Activated T-helper 17 cell treated with anti-CD3 and anti-CD28 coated beads, Interleukin-2, amount 50 U/mL, for 72 hours (primary cell): ENCODE results near the gene CBX1. TPM values are rescaled to one million over a fixed set of nuclear protein-coding genes. Genes with fewer than 3 reads are reported as not detected.
"Not testable (repeated sequence)": the region's sequence is repeated elsewhere in the genome, so short reads cannot be mapped to it uniquely, and the experiment has no call there.

Experiments
- ATAC-seq: fragments of 150-1000 bp; cut with Tn5 transposase; replicated peaks from 2 replicates; pipeline ENCODE4 v1.10.0; 2021; ENCODE audit warnings: mild to moderate bottlenecking, moderate library complexity
- H3K27ac Mint-ChIP-seq: one replicate; pipeline ENCODE4 v1.8.0; 2022; ENCODE audit warnings: mixed read lengths
- H3K27me3 Mint-ChIP-seq: one replicate; pipeline ENCODE4 v1.8.0; 2022; ENCODE audit warnings: mixed read lengths
- H3K36me3 Mint-ChIP-seq: one replicate; pipeline ENCODE4 v1.8.0; 2022; ENCODE audit warnings: low read depth, mild to moderate bottlenecking, mixed read lengths
- H3K4me1 Mint-ChIP-seq: one replicate; pipeline ENCODE4 v1.8.0; 2022; ENCODE audit warnings: mixed read lengths
- H3K4me3 Mint-ChIP-seq: one replicate; pipeline ENCODE4 v1.8.0; 2022; ENCODE audit warnings: mild to moderate bottlenecking, mixed read lengths
- H3K9me3 Mint-ChIP-seq: one replicate; pipeline ENCODE4 v1.8.0; 2022; ENCODE audit warnings: mixed read lengths
- total RNA-seq, 2 donors: library from RNA; stranded (reverse); gene quantifications; one replicate each; pipeline ENCODE4 v1.2.3, GENCODE V29; 2022

CBX1 gene
- total RNA-seq, 2 donors from 2014 or later = 30.0 to 48.4 TPM

- H3K4me1 Mint-ChIP-seq = no peaks in the 10 kb centered on the region
- H3K4me3 Mint-ChIP-seq = no peak overlapping the region
- ATAC-seq = no peak
- H3K27me3 Mint-ChIP-seq = no peaks in the 10 kb centered on the region
- peaks cover 94% of the 10 kb centered on the region for H3K36me3 Mint-ChIP-seq
- no peak overlapping the region for H3K27ac Mint-ChIP-seq
- H3K9me3 Mint-ChIP-seq = no peaks in the 10 kb centered on the region
Observed at GRCh38 chr17:48070195-48070594, 31.1 kb downstream of the CBX1 start.

DNA sequence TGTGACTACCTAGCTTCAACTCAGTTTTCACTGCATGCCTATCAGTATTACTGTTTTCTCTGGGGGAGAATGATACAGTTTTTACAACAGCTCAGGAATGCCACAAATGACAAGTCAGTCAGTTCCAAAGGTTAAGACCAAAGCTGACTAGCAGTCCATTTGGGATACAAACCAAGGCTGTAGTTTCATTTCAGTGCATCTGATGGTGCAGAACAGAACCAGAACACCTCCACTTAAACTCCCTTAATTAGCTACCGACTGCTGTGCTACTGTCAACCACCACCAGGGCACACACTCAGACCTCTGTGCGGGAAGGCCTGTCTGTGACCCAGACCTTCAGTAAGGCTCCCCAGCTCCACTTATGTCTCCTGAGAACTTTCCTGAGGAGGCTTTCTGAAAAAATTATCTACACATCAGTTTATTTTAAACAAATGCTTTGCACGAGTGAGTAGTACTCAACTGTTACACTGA lies 32.8 kb downstream of the CBX1 start:
- Mint-ChIP-seq H3K4me3 (no peak overlapping the region), H3K9me3 (no peaks in the 10 kb centered on the region), H3K27ac (no peak overlapping the region), H3K4me1 (no peaks in the 10 kb centered on the region), H3K27me3 (no peaks in the 10 kb centered on the region), H3K36me3 (peaks cover 94% of the 10 kb centered on the region)
- ATAC-seq = peak; percentile 38

- not testable (repeated sequence) for H3K9me3 Mint-ChIP-seq, H3K27me3 Mint-ChIP-seq, H3K4me3 Mint-ChIP-seq, H3K4me1 Mint-ChIP-seq, H3K27ac Mint-ChIP-seq, ATAC-seq
- peaks cover 92% of the 10 kb centered on the region for H3K36me3 Mint-ChIP-seq
Observed at GRCh38 chr17:48067808-48068207, 33.5 kb downstream of the CBX1 start.

DNA sequence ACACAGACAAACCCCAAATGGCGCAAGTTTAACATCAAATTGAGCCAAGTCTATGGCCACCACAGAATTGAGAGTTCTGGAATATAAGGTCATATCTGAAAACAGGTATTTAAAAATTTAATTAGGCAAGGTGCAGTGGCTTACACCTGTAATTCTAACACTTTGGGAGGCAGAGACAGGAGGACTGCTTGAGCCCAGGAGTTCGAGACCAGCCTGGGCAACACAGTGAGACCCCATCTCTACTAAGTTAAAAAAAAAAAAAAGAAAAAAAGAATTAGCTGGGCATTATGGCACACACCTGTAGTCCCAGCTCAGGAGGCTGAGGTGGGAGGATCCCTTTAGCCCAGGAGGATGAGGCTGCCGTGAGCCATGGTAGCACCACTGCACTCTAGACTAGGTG lies 34.0 kb downstream of the CBX1 start:
- H3K4me3 Mint-ChIP-seq = no peak overlapping the region
- no peak for ATAC-seq
- H3K27ac Mint-ChIP-seq = no peak overlapping the region
- no peaks in the 10 kb centered on the region for H3K27me3 Mint-ChIP-seq
- peaks cover 92% of the 10 kb centered on the region for H3K36me3 Mint-ChIP-seq
- no peaks in the 10 kb centered on the region for H3K9me3 Mint-ChIP-seq
- no peaks in the 10 kb centered on the region for H3K4me1 Mint-ChIP-seq

- no peaks in the 10 kb centered on the region for H3K4me1 Mint-ChIP-seq
- peak overlapping the region; percentile 15 for H3K27ac Mint-ChIP-seq
- H3K27me3 Mint-ChIP-seq = no peaks in the 10 kb centered on the region
- ATAC-seq = no peak
- H3K36me3 Mint-ChIP-seq = peaks cover 94% of the 10 kb centered on the region
- H3K9me3 Mint-ChIP-seq = no peaks in the 10 kb centered on the region
- no peak overlapping the region for H3K4me3 Mint-ChIP-seq
Observed at GRCh38 chr17:48066656-48067055, 34.6 kb downstream of the CBX1 start.

GRCh38 chr17:48066192-48066591 lies 35.1 kb downstream of the CBX1 start:
- peaks cover 4% of the 10 kb centered on the region for H3K4me1 Mint-ChIP-seq
- no peaks in the 10 kb centered on the region for H3K27me3 Mint-ChIP-seq
- peak overlapping the region; percentile 15 for H3K27ac Mint-ChIP-seq
- ATAC-seq = no peak
- peaks cover 94% of the 10 kb centered on the region for H3K36me3 Mint-ChIP-seq
- no peaks in the 10 kb centered on the region for H3K9me3 Mint-ChIP-seq
- H3K4me3 Mint-ChIP-seq = no peak overlapping the region

DNA sequence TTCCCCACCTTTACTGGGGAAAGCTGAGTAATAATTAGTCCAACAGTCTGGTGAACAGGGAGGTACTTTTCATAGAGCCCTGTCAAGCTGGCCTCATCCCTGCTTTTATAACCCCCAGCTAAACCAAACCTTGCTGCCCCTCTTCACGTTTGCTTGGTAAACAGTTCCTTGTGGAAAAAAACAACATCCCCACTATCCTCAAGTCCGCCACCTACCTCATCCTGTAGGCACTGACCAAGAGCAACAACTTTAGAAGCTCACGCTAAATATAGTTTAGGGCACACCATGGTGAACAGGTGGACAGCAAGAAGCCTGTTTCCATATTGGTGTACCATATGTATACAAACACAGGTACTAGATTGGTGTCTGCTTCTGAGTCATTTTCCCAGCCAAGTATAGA lies 36.6 kb downstream of the CBX1 start:
- peaks cover 7% of the 10 kb centered on the region for H3K4me1 Mint-ChIP-seq
- H3K4me3 Mint-ChIP-seq = no peak overlapping the region
- peak overlapping the region; percentile 10 for H3K27ac Mint-ChIP-seq
- no peaks in the 10 kb centered on the region for H3K9me3 Mint-ChIP-seq
- H3K27me3 Mint-ChIP-seq = no peaks in the 10 kb centered on the region
- peaks cover 95% of the 10 kb centered on the region for H3K36me3 Mint-ChIP-seq
- no peak for ATAC-seq

DNA sequence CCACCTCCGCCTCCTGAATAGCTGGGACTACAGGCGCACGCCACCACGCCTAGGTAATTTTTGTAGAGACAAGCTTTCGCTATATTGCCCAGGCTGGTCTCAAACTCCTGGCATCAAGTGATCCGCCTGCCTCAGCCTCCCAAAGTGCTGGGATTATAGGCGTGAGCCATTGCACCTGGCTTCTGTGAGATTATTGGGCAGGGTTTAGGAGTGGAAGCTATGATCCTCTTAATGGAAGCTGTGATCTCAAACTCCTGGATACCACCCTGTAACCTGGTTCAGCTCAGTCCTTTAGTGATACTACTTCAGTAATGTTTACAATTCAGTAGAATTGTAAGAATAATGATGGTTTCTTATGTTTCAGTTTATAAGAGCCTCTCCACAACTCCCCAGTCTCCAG lies 39.0 kb downstream of the CBX1 start:
- H3K27ac Mint-ChIP-seq = no peak overlapping the region
- H3K4me3 Mint-ChIP-seq = no peak overlapping the region
- no peaks in the 10 kb centered on the region for H3K27me3 Mint-ChIP-seq

DNA sequence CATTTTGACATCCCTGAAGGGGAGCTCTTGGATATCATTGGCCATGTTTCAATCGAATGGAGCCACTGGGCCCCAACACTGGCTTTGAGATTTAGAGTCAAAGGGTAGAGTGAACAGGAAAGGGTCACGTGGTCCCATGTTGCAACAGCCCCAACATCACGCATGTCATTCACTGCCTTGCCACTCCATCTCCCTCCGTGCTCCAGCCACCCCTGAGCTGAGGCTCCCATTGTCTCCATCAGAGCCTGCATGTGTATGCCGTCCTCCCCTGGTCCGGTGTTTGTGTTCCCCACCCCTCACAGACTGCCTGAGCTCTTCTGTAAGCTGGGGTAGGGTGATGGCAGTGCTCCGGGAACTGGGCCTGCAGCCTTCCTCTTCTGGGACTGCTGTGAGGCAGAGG lies 41.0 kb downstream of the CBX1 start:
- Mint-ChIP-seq H3K36me3 (peaks cover 98% of the 10 kb centered on the region), H3K4me1 (peaks cover 27% of the 10 kb centered on the region)
- ATAC-seq = no peak

More for the DNA sequence above, 39.0 kb downstream of the CBX1 start:
- no peak for ATAC-seq
- peaks cover 15% of the 10 kb centered on the region for H3K4me1 Mint-ChIP-seq
- no peaks in the 10 kb centered on the region for H3K9me3 Mint-ChIP-seq
- H3K36me3 Mint-ChIP-seq = peaks cover 98% of the 10 kb centered on the region

DNA sequence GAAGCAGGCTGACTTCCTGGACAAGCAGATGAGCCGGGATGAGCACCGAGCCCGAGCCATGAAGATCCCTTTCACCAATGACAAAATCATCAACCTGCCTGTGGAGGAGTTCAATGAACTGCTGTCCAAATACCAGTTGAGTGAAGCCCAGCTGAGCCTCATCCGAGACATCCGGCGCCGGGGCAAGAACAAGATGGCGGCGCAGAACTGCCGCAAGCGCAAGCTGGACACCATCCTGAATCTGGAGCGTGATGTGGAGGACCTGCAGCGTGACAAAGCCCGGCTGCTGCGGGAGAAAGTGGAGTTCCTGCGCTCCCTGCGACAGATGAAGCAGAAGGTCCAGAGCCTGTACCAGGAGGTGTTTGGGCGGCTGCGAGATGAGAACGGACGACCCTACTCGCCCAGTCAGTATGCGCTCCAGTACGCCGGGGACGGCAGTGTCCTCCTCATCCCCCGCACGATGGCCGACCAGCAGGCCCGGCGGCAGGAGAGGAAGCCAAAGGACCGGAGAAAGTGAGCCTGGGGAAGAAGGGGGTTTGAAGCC lies 42.1 kb downstream of the CBX1 start:
- H3K9me3 Mint-ChIP-seq = no peaks in the 10 kb centered on the region
- no peak overlapping the region for H3K4me3 Mint-ChIP-seq
- peaks cover 32% of the 10 kb centered on the region for H3K4me1 Mint-ChIP-seq
- H3K36me3 Mint-ChIP-seq = peaks cover 92% of the 10 kb centered on the region
- peak overlapping the region; percentile 69 for H3K27ac Mint-ChIP-seq
- no peaks in the 10 kb centered on the region for H3K27me3 Mint-ChIP-seq
- no peak for ATAC-seq

More for the DNA sequence above, 41.0 kb downstream of the CBX1 start:
- no peaks in the 10 kb centered on the region for H3K27me3 Mint-ChIP-seq
- H3K4me3 Mint-ChIP-seq = no peak overlapping the region
- no peaks in the 10 kb centered on the region for H3K9me3 Mint-ChIP-seq
- peak overlapping the region; percentile 43 for H3K27ac Mint-ChIP-seq

GRCh38 chr17:48058393-48059124 lies 42.7 kb downstream of the CBX1 start:
- H3K9me3 Mint-ChIP-seq = no peaks in the 10 kb centered on the region

DNA sequence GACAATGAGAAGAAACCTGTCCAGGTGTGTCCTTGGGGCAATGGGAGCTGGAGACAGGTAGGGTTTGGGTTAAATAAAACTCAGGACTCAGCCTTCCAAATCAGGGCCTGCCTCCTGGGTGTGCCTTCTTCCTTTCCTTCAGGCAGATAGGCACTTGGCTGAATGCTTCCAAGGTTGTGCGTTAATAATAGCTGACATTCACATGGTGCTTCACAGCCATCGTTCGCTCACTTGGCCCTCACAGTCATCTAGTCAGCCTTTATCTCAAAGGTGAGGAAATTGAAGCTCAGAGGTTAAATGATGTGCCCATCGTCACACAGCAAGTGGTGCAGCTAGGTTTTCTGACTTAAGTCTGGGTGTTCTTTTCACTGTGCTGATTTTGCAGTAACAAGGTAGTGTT lies 43.7 kb downstream of the CBX1 start:
- Mint-ChIP-seq H3K27me3 (no peaks in the 10 kb centered on the region), H3K27ac (no peak overlapping the region), H3K4me1 (peaks cover 37% of the 10 kb centered on the region), H3K36me3 (peaks cover 94% of the 10 kb centered on the region), H3K4me3 (no peak overlapping the region), H3K9me3 (no peaks in the 10 kb centered on the region)
- no peak for ATAC-seq

More at GRCh38 chr17:48058393-48059124, 42.7 kb downstream of the CBX1 start:
- H3K36me3 Mint-ChIP-seq = peaks cover 92% of the 10 kb centered on the region
- H3K4me3 Mint-ChIP-seq = no peak overlapping the region
- no peaks in the 10 kb centered on the region for H3K27me3 Mint-ChIP-seq
- H3K27ac Mint-ChIP-seq = peak overlapping the region; percentile 69
- no peak for ATAC-seq
- H3K4me1 Mint-ChIP-seq = peaks cover 32% of the 10 kb centered on the region

DNA sequence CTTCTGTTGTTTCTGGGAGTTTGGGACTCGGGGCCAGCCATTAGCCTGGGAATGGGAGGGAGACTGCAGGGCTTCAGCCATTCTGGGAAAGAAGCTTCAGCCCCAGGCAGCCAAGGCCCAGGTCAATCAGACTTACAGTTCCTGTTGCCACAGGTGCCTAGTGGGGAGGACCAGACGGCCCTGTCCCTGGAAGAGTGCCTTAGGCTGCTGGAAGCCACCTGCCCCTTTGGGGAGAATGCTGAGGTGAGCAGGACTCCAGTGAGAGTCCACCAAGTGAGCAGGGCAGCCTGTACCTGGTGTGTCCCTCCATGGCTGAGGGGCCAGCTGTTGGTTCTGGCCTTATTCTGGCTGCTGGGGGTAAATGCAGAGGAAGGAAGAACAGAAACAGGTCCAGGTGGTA lies 44.4 kb downstream of the CBX1 start:
- H3K4me1 Mint-ChIP-seq = peaks cover 42% of the 10 kb centered on the region
- peaks cover 94% of the 10 kb centered on the region for H3K36me3 Mint-ChIP-seq

GRCh38 chr17:48056246-48056745 lies 45.0 kb downstream of the CBX1 start:
- ATAC-seq = no peak
- H3K9me3 Mint-ChIP-seq = no peaks in the 10 kb centered on the region
- H3K4me1 Mint-ChIP-seq = peaks cover 45% of the 10 kb centered on the region
- H3K36me3 Mint-ChIP-seq = peaks cover 94% of the 10 kb centered on the region
- peak overlapping the region; percentile 84 for H3K4me3 Mint-ChIP-seq
- peak overlapping the region; percentile 97 for H3K27ac Mint-ChIP-seq
- no peaks in the 10 kb centered on the region for H3K27me3 Mint-ChIP-seq

More for the DNA sequence above, 44.4 kb downstream of the CBX1 start:
- Mint-ChIP-seq H3K4me3 (peak overlapping the region; percentile 84), H3K27ac (no peak overlapping the region), H3K27me3 (no peaks in the 10 kb centered on the region), H3K9me3 (no peaks in the 10 kb centered on the region)
- no peak for ATAC-seq
